Measurements from ENCODE around the gene TMEM165.

DNA sequence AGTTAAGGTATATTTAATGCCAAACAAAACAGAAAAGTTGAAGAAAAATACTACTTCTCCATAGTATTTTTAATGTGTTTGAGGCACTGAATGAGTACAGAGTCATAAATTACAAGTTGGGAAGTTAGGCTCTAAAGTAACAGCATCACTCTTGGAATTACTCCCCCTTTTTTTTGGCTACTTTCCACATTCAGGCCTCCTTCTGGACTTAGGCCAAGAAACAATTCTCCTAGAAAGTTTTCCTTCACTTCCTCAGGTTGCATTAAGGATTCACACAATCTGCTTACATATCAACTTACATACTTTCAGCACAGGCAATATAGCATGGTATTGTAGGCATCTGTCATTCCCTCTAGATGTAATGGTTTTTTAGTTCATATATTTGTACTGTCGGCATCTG is 52.1 kb downstream of the TMEM165 start:
- TF ChIP-seq, protein P1, sequence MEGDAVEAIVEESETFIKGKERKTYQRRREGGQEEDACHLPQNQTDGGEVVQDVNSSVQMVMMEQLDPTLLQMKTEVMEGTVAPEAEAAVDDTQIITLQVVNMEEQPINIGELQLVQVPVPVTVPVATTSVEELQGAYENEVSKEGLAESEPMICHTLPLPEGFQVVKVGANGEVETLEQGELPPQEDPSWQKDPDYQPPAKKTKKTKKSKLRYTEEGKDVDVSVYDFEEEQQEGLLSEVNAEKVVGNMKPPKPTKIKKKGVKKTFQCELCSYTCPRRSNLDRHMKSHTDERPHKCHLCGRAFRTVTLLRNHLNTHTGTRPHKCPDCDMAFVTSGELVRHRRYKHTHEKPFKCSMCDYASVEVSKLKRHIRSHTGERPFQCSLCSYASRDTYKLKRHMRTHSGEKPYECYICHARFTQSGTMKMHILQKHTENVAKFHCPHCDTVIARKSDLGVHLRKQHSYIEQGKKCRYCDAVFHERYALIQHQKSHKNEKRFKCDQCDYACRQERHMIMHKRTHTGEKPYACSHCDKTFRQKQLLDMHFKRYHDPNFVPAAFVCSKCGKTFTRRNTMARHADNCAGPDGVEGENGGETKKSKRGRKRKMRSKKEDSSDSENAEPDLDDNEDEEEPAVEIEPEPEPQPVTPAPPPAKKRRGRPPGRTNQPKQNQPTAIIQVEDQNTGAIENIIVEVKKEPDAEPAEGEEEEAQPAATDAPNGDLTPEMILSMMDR (IDR thresholded peaks at IDR 0.05), result no peak
- no peak for TF ChIP-seq POLR2A (IDR thresholded peaks at IDR 0.05)
